K562 (cell line): ENCODE measurements around the gene MBNL2. TPM values are rescaled to one million over a fixed set of nuclear protein-coding genes. Genes with fewer than 3 reads are reported as not detected.

Experiments
- MBD2 ChIP-seq: sonication (generic); IDR thresholded peaks from 2 replicates; pipeline ENCODE4 v1.6.1; 2016; ENCODE audit warnings: low read depth, borderline replicate concordance
- RB1 ChIP-seq: fragments of 450-650 bp; IDR thresholded peaks from 2 replicates; pipeline ENCODE4 v1.6.1; 2017; ENCODE audit warnings: low read depth, mild to moderate bottlenecking
- THAP12 ChIP-seq: fragments of 250-450 bp; sonication (Bioruptor Pico); IDR thresholded peaks from 2 replicates; pipeline ENCODE4 v1.9.0; 2021; ENCODE audit warnings: mild to moderate bottlenecking, inconsistent platforms
- TRIM25 ChIP-seq: fragments of 450-650 bp; IDR thresholded peaks from 2 replicates; pipeline ENCODE4 v1.7.0; 2016; ENCODE audit warnings: borderline replicate concordance
- ZBTB9 ChIP-seq: fragments of 450-650 bp; formaldehyde crosslinking; IDR thresholded peaks from 2 replicates; pipeline ENCODE4 v1.4.0; 2020; ENCODE audit warnings: mild to moderate bottlenecking, moderate library complexity
- ZFX ChIP-seq: sonication (generic); formaldehyde crosslinking; IDR thresholded peaks from 2 replicates; pipeline ENCODE4 v1.8.0; 2022; ENCODE audit warnings: mild to moderate bottlenecking, missing genetic modification reagents, moderate library complexity
- ZNF280B ChIP-seq: fragments of 250-450 bp; sonication (Bioruptor Pico); IDR thresholded peaks from 2 replicates; pipeline ENCODE4 v1.5.1; 2021; ENCODE audit warnings: mild to moderate bottlenecking
- polyA plus RNA-seq, 8 experiments: library from polyadenylated mRNA; depleted of rRNA in 4 of 8; stranded (reverse) in 5 of 8; unstranded in 3 of 8; fragments of >200 nt; fragmentation: Nextera tagmentation in 2 of 8; fragmentation: Illumina TruSeq in 1 of 8; extraction: Ambion mirVana in 2 of 8; extraction: Trizol in 1 of 8; gene quantifications; 2 replicates each; pipeline versions ENCODE4 v1.2.1 to v1.2.3, GENCODE V29; 2011 to 2014; ENCODE audit warnings: inconsistent platforms in 1 of 8, missing spikeins in 1 of 8
- total RNA-seq, 7 experiments: library from RNA; depleted of rRNA in 6 of 7; stranded (reverse); fragments of >200 nt in 6 of 7; fragmentation: Illumina TruSeq in 2 of 7; extraction: Trizol in 2 of 7; gene quantifications; 2 replicates each; pipeline versions ENCODE4 v1.2.1 to v1.2.3, GENCODE V29; 2011 to 2021; ENCODE audit warnings: low replicate concordance in 1 of 7

The MBNL2 gene
- total and polyA plus RNA-seq, 9 of the 15 experiments (the other 6 are each of a cell fraction or from before 2014, with no cell fraction given): 7.0 to 24.8 (median 13.8) TPM

DNA sequence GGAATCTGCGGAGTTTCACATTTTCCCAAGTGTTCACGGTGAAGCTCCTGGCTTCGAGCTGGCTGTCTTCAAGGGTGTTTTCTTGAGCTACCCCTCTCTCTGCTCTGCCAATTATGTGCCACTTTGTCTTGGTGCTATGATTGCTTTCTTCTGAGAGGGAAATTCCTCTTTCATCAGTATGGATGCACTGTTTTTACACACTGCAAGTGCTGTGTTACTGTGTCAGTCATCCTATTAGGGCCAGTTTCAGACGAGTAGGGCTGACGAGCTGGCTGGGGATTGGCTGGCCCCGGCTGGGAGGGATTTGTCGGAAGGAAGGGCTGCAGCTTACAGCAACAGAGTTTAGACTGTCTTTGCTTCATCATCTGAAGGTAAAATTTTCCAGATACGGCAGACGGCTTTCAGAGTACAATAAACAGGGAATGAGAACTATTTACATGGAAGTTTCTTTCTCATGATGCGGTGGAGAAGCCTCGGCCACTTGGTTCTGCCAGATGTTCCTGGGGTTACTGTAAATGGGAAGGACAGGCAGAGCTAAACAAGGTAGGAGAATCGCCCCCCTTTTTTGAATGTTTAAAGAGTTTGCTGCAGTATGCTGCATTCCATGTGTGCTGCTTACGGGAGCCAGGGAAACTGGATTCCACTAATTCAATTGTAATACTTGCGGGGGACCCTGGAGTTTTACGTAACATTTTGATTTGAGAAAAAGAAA is at the start of gene MBNL2 (continued):
- no peak for TF ChIP-seq ZNF280B
- TF ChIP-seq THAP12 (CRISPR knock-in tag): no peak
- TF ChIP-seq ZBTB9: no peak
- TF ChIP-seq RB1: no peak
- peak; percentile 4; the same call in 1 of the 2 replicates for TF ChIP-seq ZFX (CRISPR knock-in tag)
- 0 out of 2 replicates have a peak, but pooled peaks have one; percentile 29 for TF ChIP-seq MBD2
- TF ChIP-seq TRIM25: no peak
